Epithelial cell of proximal tubule (primary cell): Measurements from ENCODE around the gene ZFP42. TPM values are rescaled to one million over a fixed set of nuclear protein-coding genes. Genes with fewer than 3 reads are reported as not detected.
"Not testable (repeated sequence)": the region's sequence is repeated elsewhere in the genome, so short reads cannot be mapped to it uniquely, and the experiment has no call there.

Experiments
- DNase-seq: peaks from one replicate; pipeline ENCODE4 v3.0.0-alpha.2; 2011; ENCODE audit warnings: low read depth
- H3K4me3 ChIP-seq: 2 replicates; pipeline ENCODE4 v1.5.1; 2011; ENCODE audit warnings: low read depth, mild to moderate bottlenecking, low read length
- CTCF ChIP-seq: conservative IDR thresholded peaks from 2 replicates; pipeline ENCODE4 v1.5.1; 2012; ENCODE audit warnings: low read depth, mild to moderate bottlenecking, low read length
- total RNA-seq: library from RNA; depleted of rRNA; stranded (reverse); fragments of >200 nt; gene quantifications from 2 replicates; pipeline ENCODE4 v1.2.3, GENCODE V29; 2015

ZFP42 gene
- total RNA-seq, 1 donor from 2014 or later = 1.8 TPM

DNA sequence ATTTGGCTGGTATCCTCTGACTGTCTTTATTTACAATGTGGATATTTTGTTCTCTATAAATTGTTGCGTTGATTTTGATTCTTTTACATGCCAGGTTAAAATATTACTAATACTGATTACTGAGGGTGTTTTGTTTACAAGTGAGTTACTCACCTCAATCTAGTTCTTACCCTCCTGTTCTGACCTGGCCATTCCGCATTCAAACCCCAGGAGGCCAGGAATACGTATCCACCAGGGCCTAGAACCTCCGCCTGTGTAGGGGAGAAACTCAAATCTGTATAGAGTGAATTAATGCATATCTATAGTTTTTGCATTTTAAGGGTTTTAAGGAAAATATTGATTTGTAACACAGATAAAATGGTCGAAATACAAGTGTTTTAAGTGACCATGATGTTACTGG is 2.6 kb upstream of the ZFP42 start:
- H3K4me3 ChIP-seq = no peak overlapping the region
- no peak for DNase-seq
- no peak for TF ChIP-seq CTCF

DNA sequence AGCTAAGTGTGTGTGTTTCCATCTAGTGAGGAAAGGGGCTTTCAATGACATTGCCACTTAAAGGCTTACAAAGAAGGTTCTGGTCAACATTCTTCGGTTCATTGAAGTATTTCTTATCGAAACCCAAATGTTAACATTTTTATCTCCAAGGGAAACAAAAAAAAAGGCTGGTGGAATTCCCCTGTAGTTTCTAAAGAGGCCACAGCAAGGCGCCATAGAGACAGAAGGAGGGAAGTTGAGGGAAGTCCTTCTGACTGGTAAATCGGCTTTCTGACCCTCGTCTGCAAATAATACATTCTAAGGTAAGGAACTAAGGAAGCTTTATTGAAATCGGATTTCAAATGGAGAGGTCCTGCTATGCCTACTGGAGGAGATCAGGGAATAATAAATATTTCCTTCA is 1.7 kb upstream of the ZFP42 start:
- peak; percentile 44 for TF ChIP-seq CTCF
- H3K4me3 ChIP-seq = no peak overlapping the region
- DNase-seq = no peak

- no peak for TF ChIP-seq CTCF
- no peak overlapping the region for H3K4me3 ChIP-seq
- DNase-seq = no peak
Observed at GRCh38 chr4:187996502-187997177, 1.1 kb downstream of the ZFP42 start.

- DNase-seq, H3K4me3 ChIP-seq: not testable (repeated sequence)
Observed at GRCh38 chr4:187997991-187998390, 2.4 kb downstream of the ZFP42 start.

GRCh38 chr4:187999406-187999932 is 3.9 kb downstream of the ZFP42 start:
- no peak for DNase-seq
- no peak overlapping the region for H3K4me3 ChIP-seq
- TF ChIP-seq CTCF = no peak

DNA sequence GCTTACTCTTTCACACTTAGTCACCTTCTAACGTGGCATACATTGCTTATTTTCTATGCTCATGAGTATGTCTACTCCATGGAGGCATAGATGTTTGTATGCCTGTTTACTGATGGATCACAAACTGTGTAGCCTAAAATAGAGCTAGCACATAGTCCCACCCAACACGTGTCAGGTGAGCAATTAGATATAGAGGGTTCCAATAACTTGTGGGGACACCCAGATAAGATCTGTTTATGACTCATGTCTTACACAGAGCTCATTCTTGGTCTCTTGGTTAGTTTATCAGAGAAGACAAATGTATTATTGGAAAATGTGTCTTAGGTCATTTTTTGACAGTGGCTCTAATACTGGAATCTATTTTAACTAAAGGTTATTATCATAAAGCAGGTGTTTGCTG is 6.8 kb downstream of the ZFP42 start:
- DNase-seq = no peak
- no peak overlapping the region for H3K4me3 ChIP-seq
- no peak for TF ChIP-seq CTCF

DNA sequence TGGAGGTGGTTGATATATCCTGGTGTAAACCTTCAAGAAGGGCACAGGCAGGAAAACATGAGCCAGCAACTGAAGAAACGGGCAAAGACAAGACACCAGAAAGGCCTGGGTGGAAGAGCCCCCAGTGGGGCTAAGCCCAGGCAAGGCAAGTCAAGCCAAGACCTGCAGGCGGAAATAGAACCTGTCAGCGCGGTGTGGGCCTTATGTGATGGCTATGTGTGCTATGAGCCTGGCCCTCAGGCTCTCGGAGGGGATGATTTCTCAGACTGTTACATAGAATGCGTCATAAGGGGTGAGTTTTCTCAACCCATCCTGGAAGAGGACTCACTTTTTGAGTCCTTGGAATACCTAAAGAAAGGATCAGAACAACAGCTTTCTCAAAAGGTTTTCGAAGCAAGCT is 7.2 kb downstream of the ZFP42 start:
- H3K4me3 ChIP-seq = no peak overlapping the region
- TF ChIP-seq CTCF = no peak
- DNase-seq = no peak
